ENCODE data around the gene GABRG2.

The GABRG2 gene

GRCh38 chr5:162196351-162196750 is 128.8 kb downstream of the GABRG2 start:
- H3K27me3 ChIP-seq, result no peaks in the 10 kb centered on the region
- no peaks in the 10 kb centered on the region for H3K9me3 ChIP-seq
- TF ChIP-seq CTCF (IDR thresholded peaks at IDR 0.05; ENCODE audit: low read depth, low read length), result no peak
- no peaks in the 10 kb centered on the region for H3K36me3 ChIP-seq
- no peak overlapping the region for H3K4me3 ChIP-seq (ENCODE audit: low read depth, low read length)
- no peak for DNase-seq
- no peaks in the 10 kb centered on the region for H3K4me1 ChIP-seq

- Histone ChIP-seq H3K36me3 (no peaks in the 10 kb centered on the region), H3K27me3 (no peaks in the 10 kb centered on the region), H3K9me3 (no peaks in the 10 kb centered on the region), H3K4me1 (no peaks in the 10 kb centered on the region), H3K4me3 (ENCODE audit: low read depth, low read length) (no peak overlapping the region)
- DNase-seq, result no peak
- TF ChIP-seq CTCF (IDR thresholded peaks at IDR 0.05; ENCODE audit: low read depth, low read length), result no peak
These were observed 134.8 kb downstream of the GABRG2 start for GRCh38 chr5:162202285-162202880.
